Thyroid gland (tissue), 4 donors: ENCODE data around the gene MAD1L1. TPM values are rescaled to one million over a fixed set of nuclear protein-coding genes. Genes with fewer than 3 reads are reported as not detected.
A peak's percentile ranks its signal among the peaks of the same experiment; 100 is the strongest.

ENCODE experiments used
- DNase-seq, 2 donors: peaks; one replicate each; pipeline ENCODE4 v3.0.0-alpha.2; 2019
- H3K27ac ChIP-seq, 3 donors: fragments of 200-600 bp; sonication (generic); 1 replicate in 2 of 3; 2 replicates in 1 of 3; pipeline ENCODE4 v1.5.1; 2016 to 2019; ENCODE audit warnings: mild to moderate bottlenecking in 1 of 3, moderate library complexity in 1 of 3
- H3K27me3 ChIP-seq: fragments of 200-600 bp; sonication (generic); one replicate; pipeline ENCODE4 v1.5.1; 2019
- H3K36me3 ChIP-seq, 2 donors: fragments of 200-600 bp; sonication (generic); one replicate each; pipeline ENCODE4 v1.5.1; 2016 to 2019
- H3K4me1 ChIP-seq, 2 donors: fragments of 200-600 bp; sonication (generic); one replicate each; pipeline ENCODE4 v1.5.1; 2017 to 2019
- H3K4me3 ChIP-seq, 3 donors: fragments of 200-600 bp; sonication (generic); replicated peaks in 1 of 3; 1 replicate in 2 of 3; 2 replicates in 1 of 3; pipeline ENCODE4 v1.5.1; 2016; ENCODE audit warnings: mild to moderate bottlenecking in 1 of 3
- H3K9me3 ChIP-seq: fragments of 200-600 bp; sonication (generic); one replicate; pipeline ENCODE4 v1.5.1; 2017
- POLR2A ChIP-seq, 2 donors: fragments of 450-650 bp; IDR thresholded peaks; one replicate each; pipeline ENCODE4 v1.6.1; 2017; ENCODE audit warnings: antibody characterized with exemption in 2 of 2, mild to moderate bottlenecking in 2 of 2, moderate library complexity in 1 of 2
- WGBS, 2 donors: methylation state at CpG; one replicate each; pipeline ENCODE4 v1.1.5; 2017; 5-methylcytosine and 5-hydroxymethylcytosine counted together
- intact Hi-C: fragments of 100-400 bp; cut with DNase I; formaldehyde crosslinking; loops from one replicate; pipeline ENCODE4 v1.15.1; 2023
- total RNA-seq, 4 donors: library from RNA; depleted of rRNA; stranded (reverse); fragments of >200 nt; gene quantifications; one replicate each; pipeline ENCODE4 v1.2.3, GENCODE V29; 2016
- TF ChIP-seq, protein P1 (sequence below), 6 experiments: fragments of 200-600 bp in 3 of 6; fragments of 450-650 bp in 3 of 6; sonication (generic) in 3 of 6; IDR thresholded peaks; one replicate each; pipeline ENCODE4 v1.5.1; 2016 to 2019; ENCODE audit warnings: antibody characterized with exemption in 6 of 6, mild to moderate bottlenecking in 2 of 6, inconsistent platforms in 1 of 6, moderate library complexity in 1 of 6

Gene MAD1L1
- total RNA-seq, 4 donors from 2014 or later, result 27.4 to 38.6 (median 33.9) TPM

DNA sequence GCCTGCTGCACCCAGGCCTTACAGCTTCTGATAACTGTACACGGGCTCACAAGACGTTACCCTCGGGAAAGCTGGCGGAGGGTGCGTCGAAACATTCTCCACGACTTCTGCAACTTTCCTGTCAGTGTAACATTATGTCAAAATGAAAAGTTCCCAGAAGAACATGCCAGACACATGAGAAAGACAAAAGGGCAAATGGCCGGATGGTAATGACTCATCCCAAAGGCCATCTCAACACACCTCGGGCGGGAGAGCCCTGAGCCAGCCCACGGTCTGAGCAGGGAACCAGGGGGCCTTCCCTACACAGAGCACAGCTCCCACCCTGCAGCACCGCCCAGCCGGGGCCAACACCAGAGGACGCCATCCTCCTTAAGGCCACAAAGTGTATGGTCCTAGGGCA is 118.7 kb downstream of the MAD1L1 start:
- 90 to 91% methylated on average over 14 of the region's 14 CpGs for WGBS, 2 donors
- no peaks in the 10 kb centered on the region for H3K36me3 ChIP-seq
- intact Hi-C loops, result no loop called here
- no peak overlapping the region for H3K27ac ChIP-seq
- H3K4me3 ChIP-seq, result no peak overlapping the region
- TF ChIP-seq, protein P1, sequence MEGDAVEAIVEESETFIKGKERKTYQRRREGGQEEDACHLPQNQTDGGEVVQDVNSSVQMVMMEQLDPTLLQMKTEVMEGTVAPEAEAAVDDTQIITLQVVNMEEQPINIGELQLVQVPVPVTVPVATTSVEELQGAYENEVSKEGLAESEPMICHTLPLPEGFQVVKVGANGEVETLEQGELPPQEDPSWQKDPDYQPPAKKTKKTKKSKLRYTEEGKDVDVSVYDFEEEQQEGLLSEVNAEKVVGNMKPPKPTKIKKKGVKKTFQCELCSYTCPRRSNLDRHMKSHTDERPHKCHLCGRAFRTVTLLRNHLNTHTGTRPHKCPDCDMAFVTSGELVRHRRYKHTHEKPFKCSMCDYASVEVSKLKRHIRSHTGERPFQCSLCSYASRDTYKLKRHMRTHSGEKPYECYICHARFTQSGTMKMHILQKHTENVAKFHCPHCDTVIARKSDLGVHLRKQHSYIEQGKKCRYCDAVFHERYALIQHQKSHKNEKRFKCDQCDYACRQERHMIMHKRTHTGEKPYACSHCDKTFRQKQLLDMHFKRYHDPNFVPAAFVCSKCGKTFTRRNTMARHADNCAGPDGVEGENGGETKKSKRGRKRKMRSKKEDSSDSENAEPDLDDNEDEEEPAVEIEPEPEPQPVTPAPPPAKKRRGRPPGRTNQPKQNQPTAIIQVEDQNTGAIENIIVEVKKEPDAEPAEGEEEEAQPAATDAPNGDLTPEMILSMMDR (IDR thresholded peaks at IDR 0.05), result no peak
- TF ChIP-seq POLR2A (IDR thresholded peaks at IDR 0.05), result no peak
- H3K9me3 ChIP-seq, result no peaks in the 10 kb centered on the region
- no peaks in the 10 kb centered on the region for H3K27me3 ChIP-seq
- H3K4me1 ChIP-seq, result peaks cover 14 to 38% of the 10 kb centered on the region in 2 donors
- no peak for DNase-seq

DNA sequence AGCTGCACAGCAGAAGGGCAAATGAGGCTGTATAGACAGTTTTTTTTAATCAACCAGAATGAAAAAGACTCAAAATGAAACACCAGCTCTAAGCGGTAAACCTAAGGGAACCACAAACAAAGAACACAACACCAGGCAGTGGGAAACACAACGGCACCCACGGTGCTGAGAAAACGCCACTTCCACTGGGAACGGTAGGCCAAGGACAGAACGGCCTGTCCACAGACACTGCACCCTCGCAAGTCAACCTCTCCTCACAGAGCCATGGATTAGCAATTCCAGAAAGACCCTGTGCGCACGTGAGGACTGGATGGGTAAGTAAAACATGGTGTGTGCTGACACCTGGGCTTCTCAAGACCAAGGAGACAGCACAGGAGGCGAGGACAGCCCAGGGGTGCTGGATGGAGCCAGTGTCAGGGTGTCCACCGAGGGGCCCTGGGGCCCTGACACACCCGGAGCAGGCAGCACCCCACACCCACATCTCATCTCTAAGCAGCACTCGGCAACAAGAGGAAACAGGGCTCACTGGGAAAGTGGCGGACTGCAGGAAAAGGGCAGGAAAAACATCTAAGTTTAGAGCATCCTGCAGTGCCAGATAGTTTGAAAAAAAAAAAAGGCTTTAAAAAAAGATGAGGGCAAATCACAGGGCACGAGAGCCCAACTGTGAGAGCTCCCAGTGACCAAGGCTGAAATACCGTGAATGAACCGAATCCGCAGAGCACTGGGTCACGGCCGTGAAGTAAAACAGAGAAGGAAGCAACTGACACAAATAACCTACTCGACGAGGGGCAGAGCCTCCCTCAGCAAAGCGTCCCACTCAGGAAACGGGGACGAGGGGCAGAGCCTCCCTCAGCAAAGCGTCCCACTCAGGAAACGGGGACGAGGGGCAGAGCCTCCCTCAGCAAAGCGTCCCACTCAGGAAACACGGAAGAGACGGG is 120.2 kb downstream of the MAD1L1 start:
- intact Hi-C loops, result no loop called here
- Histone ChIP-seq H3K27ac (peak overlapping the region in 2 of 3 donors; percentile 23 to 27), H3K9me3 (no peaks in the 10 kb centered on the region), H3K36me3 (no peaks in the 10 kb centered on the region), H3K4me1 (peaks cover 14 to 33% of the 10 kb centered on the region in 2 donors), H3K4me3 (no peak overlapping the region), H3K27me3 (no peaks in the 10 kb centered on the region)
- TF ChIP-seq, protein P1 (IDR thresholded peaks at IDR 0.05), result no peak
- TF ChIP-seq POLR2A (IDR thresholded peaks at IDR 0.05), result no peak
- 77 to 79% methylated on average over 28 to 31 of the region's 31 CpGs for WGBS, 2 donors
- DNase-seq, result no peak

DNA sequence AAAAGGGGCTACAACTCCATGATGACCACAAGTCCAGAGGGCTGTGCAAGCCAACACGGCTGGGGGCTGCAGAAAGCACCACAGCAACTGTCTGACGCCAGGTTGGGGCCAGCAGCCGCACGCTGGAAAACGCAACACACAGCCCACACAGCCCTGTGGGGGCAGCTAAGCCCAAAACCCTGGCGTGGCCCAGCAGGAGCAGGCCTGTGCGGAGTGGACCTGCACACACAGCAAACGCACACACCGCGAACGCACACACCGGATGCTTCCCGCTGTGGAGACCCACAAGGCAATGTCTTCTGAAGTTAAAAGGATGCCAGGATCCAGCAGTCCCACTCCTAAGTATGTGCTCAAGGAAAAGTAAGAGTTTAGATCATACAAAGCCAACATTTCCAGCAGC is 121.2 kb downstream of the MAD1L1 start:
- 90 to 95% methylated on average over 4 to 12 of the region's 13 CpGs for WGBS, 2 donors
- DNase-seq, result no peak
- H3K4me1 ChIP-seq, result peaks cover 5 to 23% of the 10 kb centered on the region in 2 donors
- H3K9me3 ChIP-seq, result no peaks in the 10 kb centered on the region
- no peak overlapping the region for H3K27ac ChIP-seq
- TF ChIP-seq, protein P1 (IDR thresholded peaks at IDR 0.05), result no peak
- no peak for TF ChIP-seq POLR2A (IDR thresholded peaks at IDR 0.05)
- H3K27me3 ChIP-seq, result no peaks in the 10 kb centered on the region
- intact Hi-C loops, result no loop called here
- no peak overlapping the region for H3K4me3 ChIP-seq
- no peaks in the 10 kb centered on the region for H3K36me3 ChIP-seq

DNA sequence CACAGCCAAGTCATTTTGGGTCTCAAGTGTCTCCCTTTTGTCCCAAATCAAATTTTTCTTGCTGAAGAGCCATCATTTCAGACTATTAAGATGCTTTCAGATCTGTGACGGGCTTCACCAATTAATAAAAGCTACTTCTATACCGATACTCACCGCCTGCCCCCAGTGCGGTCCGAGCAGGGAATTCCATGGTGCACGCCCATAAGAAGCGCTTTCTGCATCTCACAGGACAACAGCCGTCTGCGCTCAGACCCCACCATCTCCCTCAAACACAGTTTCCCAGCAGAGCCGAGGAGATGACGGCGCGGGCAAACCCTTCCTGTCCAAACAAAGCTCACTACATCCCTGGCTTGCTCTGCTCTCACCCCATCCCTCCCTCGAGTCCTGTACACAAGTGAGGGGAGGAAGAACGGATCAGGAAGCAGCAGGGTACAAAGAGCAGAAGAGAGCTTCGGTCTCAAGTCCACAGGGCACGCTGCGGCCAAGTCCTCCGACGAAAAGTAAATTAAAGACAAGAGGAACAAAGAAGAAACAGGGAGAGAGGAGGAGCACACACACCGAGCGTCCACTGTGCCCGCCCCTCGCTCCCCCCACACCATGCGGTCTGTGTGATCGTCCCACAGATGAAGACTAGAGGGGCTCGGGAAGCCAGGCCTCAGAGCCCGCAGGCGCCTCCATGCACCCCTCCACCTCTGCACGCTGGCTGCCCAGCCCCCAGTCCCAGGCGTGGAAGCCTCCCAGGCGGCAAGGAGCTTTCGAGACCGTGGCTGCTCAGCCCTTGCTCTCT is 121.9 kb downstream of the MAD1L1 start:
- intact Hi-C loops, result no loop called here
- no peak for TF ChIP-seq POLR2A (IDR thresholded peaks at IDR 0.05)
- TF ChIP-seq, protein P1 (IDR thresholded peaks at IDR 0.05), result no peak
- DNase-seq, result no peak
- Histone ChIP-seq H3K36me3 (no peaks in the 10 kb centered on the region), H3K4me3 (no peak overlapping the region), H3K4me1 (peaks cover 0 to 15% of the 10 kb centered on the region in 2 donors), H3K27ac (peak overlapping the region in 2 of 3 donors; percentile 23 to 30), H3K27me3 (no peaks in the 10 kb centered on the region), H3K9me3 (no peaks in the 10 kb centered on the region)
- 56 to 60% methylated on average over 34 of the region's 34 CpGs for WGBS, 2 donors
